ENCODE measurements around the gene SMAD7.

SMAD7 gene

DNA sequence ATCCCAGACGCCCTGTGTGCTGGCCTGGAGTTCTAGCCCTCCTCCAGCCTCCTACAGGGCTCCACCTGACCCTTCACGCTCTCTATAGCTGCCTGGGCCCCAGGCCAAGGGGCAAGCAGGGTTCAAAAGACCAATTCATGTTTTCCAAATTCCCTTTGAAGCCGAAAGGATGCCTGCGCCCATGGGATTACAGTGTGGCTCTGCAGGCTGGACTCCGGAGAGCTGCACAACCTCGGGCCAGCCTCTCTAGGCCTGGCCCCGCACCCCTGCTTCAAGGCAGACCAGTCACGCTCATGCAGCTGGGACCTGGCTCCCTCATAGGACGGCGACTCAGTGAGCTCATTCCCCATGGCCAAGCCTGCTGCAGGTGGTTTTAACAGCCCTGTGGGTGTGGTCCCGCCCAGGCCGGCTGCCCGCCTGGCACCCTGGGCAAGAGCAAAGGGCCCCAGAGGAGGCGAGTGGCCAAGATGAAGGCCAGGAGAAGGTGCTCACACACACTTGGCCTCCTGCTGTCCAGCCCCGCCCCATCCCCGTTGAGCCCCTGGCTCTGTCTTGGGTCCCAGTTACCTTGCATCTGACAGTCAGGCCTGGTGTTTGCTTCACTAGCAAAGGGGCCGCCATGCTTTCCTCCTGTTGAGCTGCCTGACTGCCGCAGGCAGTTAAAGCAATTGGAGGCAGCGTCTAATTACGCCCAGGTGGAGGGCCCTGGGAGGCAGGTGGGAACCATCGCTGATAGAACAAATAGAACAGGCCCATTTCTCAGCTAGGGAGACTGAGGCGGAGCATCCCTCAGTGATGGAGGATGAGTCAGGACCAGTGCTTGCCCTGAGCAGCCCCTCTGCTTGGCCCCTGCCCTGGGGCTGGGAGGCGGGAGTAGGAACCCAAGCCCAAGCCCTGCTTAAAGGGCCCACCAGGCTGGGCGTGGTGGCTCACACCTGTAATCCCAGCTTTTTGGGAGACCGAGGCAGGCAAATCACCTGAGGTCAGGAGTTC lies 56.9 kb downstream of the SMAD7 start:
- no peak for DNase-seq (ENCODE audit: low read depth)

DNA sequence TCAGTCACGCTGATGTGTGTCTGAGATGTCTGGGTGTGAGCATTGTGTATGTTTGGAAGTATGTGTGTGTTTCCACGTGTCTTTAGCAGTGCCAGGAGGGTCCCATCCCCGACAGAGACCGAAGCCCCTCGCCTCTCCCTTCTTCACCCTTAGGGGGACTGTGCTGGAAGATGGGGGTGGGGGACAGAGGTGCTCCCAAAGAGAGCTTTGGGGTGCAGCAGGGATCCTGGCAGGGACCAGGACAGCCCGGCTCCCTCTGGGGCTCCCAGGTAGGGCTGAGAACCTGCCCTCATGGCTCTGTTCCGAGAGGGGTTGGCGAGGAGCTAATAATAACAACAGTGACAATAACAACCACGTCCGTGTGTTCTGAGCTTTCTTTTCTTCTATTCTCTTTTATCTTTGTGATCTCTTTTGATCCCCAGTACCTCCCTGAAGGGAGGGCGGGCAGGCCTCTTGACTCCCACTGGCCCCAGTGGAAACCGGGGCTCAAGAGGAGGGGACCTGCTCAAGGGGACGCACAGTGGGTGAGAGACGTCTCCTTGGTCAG lies 57.6 kb downstream of the SMAD7 start:
- no peak for DNase-seq (ENCODE audit: low read depth)

DNA sequence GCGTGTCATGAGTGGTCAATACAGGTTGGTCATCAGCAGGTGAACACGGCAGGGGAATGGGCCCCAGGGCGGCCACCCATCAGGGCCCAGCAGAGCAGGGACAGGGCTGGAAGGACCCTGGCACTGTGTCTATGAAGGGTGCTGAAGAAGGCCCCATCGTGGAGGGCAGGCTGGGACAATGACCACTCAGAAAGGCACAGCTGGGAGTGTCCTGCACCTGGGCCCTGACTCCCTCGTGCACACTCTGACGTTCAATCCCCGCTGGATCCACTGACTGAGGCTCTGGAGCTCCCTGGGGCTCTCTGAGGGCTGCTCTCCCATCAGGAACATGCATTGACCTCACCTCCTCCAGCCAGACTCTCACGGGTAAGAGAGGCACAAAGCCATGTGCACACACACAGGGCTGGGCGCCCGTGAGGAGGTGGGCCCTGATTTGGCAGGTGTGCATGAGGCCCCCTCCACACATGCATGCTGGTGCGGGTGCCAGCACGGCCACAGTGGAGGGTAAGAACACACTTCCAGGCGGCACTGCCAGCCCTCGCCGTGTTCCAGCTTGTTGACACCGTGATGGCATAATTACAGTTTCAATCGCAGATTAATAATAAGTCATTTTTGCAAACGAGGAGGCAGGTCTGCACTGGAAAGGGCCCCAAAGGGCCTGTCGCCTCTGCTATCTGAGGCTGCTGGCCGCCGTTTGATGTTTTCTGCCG lies 58.5 kb downstream of the SMAD7 start:
- DNase-seq (ENCODE audit: low read depth), result no peak

DNA sequence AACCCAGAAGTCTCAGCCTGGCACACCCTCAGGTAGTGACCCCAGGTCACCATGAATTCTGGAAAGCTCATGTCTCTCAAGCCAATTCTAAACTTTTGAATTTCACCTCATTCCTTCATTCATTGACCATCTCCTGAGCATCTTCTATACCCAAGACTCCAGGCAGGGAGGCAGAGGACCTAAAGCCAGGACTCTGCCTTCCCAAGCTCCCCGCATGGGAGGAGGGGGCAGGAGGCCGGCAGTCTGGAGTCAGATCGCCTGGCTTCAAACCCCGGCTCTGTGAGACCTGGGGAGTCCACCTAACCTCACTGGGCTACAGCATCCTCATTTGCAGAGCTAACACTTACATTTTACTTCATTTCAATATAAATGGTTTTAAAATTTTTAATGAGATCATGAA lies 59.0 kb downstream of the SMAD7 start:
- DNase-seq (ENCODE audit: low read depth), result no peak

- DNase-seq (ENCODE audit: low read depth), result no peak
Measured at GRCh38 chr18:48889981-48890762, 60.6 kb downstream of the SMAD7 start.

DNA sequence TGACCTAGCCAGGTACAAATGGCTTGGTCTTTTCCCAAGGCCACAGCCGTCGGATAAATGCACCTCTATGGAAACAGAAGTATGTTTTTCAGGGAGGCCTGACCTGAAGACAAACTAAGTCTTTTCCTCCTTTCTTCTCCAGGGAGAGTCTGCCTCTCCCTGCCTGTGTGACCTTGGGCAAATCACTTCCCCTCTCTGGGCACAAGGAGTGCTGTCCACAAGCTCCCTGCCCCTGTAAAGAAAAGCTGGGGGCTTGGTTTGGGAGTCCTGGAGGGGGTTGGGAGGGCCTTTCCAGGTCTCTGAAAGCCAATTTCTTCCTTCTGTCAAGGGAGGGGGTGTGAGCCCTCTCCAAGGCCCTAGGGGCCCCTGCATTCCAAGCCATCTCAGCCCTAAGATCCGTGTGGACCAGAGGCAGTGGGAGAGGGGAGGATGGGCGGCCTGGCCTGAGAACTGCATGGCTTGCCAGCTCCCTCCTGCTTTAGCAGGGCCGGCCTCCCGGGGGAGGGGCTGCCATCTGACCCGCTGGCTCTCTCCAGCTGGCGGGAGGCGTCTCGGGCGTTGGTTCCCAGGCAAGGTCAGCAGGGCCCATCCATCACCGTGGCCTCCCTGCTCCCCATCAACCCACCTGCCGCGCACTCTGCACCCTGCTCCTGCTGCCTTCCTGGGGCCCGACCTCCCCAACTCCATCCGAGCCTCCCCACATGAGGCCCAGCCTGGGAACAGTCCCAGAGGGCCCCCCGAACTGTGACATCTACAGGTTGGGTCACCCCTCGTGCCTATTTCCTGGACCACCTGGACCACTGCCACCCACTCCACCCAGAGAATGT lies 61.4 kb downstream of the SMAD7 start:
- no peak for DNase-seq (ENCODE audit: low read depth)

- DNase-seq (ENCODE audit: low read depth), result no peak
Measured at GRCh38 chr18:48888773-48889080, 62.0 kb downstream of the SMAD7 start.

DNA sequence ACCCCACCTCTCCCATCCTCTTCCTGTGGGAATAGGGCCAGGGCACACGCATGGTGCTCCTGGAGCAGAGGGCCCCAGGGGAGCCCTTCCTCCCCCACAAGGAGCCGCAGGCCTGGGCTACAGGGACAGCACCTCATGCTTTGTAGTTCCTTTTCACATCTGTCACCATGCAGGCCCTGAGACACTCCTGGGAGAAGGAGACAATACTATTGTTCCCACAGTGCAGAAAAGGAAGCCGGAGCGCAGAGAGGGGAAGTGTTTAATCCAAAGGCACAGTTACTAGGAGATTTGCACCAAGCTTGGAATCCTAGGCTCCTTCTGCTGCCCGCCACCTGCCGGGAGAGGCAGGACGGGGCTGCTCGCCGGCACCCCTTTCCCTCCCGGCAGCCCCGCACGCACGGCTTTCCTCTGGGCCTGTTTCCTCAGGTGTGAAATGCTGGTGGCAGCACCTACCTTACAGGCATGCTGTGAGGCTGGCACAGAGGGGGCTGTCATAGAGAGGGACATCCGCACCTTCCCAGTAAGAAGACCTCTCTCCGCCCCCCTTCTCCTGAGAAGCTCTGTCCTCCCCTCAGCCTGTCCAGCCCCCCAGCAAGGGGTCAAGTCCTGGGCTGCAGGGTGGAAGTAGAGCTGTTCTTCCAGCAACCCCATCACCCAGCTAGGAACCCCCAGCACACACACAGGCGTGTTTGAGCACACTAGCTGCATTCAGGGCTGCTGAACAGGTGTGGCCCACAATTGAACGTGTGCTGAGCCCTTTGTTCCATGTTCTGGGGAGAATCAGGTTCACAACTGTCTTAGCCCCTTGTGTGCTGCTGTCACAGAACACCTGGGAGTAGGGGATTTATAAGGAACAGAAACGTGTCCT lies 62.6 kb downstream of the SMAD7 start:
- DNase-seq (ENCODE audit: low read depth), result no peak

- no peak for DNase-seq (ENCODE audit: low read depth)
Measured at GRCh38 chr18:48887294-48887904, 63.4 kb downstream of the SMAD7 start.

DNA sequence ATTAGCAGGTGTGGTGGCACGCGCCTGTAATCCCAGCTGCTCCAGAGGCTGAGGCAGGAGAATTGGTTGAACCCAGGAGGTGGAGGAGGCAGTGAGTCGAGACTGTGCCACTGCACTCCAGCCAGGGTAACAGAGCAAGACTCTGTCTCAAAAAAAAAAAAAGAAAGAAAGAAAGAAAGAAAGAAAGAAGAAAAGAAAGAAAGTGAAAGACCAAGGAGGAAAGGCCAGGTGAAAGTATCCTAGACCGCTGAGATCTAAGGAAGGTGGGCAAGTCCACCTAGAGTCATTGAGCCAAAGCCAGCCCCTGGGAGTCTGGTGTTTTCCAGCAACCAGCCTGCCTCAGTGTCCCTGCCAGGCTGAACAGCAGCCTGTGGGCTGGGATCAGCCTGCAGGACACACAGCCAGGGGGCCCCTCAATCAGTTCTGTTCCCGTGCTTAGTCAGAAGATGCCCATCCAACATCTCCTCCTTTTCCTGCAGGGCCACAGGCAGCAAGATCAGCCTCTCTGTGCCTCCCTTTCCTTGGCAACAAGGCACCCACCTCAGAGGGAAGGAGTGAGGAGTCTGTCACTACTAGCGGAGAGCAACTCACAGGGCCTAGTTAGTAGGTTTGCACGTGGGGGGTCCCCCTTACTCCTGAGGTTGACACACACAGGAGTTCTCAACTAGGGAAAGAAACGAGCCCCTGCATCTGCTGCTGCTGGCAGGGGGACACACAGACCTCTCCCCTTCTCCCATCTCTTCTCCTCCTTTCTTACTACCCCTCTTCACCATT lies 64.1 kb downstream of the SMAD7 start:
- no peak for DNase-seq (ENCODE audit: low read depth)

- DNase-seq (ENCODE audit: low read depth), result no peak
Measured at GRCh38 chr18:48885924-48886400, 64.8 kb downstream of the SMAD7 start.

DNA sequence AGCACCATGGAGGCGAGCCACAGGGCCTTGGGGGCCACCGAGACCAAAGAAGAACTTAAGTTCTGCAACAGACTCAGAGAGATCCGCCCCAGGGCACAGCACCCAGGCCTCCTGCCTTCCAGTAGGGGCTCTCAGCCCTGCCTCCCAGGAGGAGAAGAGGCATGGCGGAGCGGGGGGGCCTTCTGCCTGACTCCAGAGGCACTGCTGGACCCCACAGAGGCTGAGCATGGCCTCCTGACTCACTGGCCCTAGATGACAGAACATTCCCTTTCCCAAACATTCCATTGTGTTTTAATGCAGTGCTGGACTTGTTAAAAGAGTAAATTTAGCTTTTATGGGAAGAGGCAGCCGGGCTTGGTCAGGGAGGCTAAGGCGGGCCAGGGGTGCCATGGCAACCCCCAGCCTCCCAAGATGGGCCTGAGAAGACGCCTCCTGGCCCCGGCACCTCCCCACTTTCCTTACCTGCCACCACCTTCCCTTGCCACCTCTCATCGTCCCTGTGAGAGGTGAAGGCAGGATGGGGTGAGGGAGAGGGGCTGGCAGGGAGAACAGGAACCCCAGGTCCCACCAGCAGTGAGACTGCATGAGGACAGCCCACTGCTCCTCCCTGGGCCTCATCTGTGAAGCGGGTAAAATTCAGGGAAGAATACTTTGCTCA lies 65.4 kb downstream of the SMAD7 start:
- no peak for DNase-seq (ENCODE audit: low read depth)

DNA sequence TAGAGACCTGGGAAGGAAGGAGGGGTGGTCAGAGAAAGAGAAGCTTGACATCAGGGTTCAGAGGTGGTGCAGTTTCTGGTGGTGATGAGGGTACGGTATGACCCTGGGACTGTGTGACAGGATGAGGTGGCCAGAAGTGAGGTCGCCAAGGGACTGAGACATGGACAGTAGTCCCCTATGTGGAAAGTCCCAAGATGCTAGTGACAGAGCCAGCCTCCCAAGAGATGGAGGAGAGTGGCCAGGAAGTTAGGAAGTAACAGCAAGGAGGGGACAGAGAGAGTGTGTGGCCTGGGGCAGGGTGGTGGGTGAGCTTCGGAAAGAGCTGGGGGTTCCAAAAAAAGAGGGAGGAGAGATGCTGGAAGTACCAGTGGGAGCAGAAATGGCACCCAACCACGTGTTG lies 66.0 kb downstream of the SMAD7 start:
- DNase-seq (ENCODE audit: low read depth), result no peak

- DNase-seq (ENCODE audit: low read depth), result no peak
Measured at GRCh38 chr18:48884306-48884705, 66.5 kb downstream of the SMAD7 start.

DNA sequence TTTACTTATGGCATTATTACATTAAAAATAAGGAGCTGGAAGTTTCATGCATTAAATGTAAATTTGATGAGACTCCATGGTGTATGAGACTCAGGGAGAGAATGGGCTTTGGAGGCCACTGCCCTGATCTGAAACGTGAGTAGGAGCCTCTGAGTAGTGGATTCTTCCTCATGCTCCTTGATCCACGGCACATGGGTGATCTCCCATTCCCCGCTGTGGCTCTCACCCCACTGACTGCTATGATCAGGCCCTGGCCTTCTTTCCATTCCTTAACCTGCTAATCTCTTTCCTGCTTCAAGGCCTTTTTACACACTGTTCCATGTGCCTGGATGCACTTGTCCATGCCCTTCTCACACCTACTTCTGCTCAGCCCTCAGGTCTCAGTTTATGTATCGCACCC lies 68.4 kb downstream of the SMAD7 start:
- no peak for DNase-seq (ENCODE audit: low read depth)

DNA sequence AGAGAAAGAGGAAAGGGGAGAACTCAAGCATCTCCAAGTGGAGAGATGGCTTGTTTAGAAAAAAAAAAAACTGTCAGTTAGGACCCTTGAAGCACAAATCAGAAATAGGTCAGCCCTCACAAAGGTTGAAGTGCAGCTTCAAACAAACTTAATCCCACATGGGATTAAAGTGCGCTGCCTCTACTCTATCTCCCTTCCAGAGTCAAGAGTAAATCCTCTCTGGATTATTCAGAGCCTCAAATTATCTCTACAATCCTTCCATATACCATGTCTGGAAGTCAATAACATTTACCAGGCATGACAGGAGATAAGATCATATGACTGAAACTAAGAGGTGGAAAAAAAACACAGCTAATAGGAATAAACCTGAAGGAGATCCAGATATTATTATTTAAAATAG lies 69.8 kb downstream of the SMAD7 start:
- DNase-seq (ENCODE audit: low read depth), result no peak

- no peak for DNase-seq (ENCODE audit: low read depth)
Measured at GRCh38 chr18:48879008-48879431, 71.7 kb downstream of the SMAD7 start.

DNA sequence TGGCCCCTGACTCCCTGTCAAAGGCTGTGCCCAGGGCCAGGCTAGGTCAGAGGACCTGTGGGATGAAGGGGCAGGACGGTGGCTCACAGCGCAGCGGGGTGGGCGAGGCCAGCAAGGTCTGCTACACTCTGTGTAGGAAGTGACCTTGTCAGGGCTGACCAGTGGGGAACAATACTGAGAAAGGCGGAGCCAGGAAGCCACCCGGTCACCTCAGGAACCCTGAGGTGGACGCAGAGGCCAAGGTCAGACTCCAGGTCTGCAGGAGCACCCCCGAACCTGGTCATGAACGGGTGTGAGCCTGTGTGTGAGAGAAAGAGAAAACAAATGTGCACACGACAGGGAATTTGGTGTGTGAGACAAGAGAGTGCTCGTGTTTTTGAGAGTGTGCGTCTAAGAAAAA lies 72.3 kb downstream of the SMAD7 start:
- no peak for DNase-seq (ENCODE audit: low read depth)

DNA sequence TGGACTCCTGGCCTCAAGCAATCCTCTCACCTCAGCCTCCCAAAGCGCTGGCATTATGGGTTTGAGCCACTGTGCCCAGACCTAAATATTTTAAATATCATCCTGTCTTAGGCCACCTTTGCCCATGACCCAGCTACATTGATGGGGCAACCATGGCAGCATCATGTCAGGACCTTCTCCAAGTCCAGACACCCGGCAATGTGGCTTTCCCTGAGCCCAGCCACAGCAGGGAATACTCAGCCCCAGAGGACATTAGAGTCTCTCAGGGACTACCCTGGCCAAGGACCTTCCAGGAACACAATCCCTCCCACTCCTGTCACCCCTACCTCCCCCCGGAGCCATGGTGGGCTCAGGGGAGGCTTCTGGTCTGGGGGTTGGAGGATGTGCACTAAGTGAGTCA lies 72.8 kb downstream of the SMAD7 start:
- no peak for DNase-seq (ENCODE audit: low read depth)

All from activated T-cell treated with anti-CD3 and anti-CD28 coated beads for 48 hours (primary cell).